HepG2 (cell line): ENCODE results near the gene MXI1. TPM values are rescaled to one million over a fixed set of nuclear protein-coding genes. Genes with fewer than 3 reads are reported as not detected.

Source experiments
- ATAC-seq: fragments of 200-7000 bp; cut with Tn5 transposase; 3 replicates; pipeline ENCODE4 v1.9.1; 2020; ENCODE audit warnings: mild to moderate bottlenecking, moderate library complexity
- BruUV-seq: library from RNA; stranded (reverse); fragments of 400-500 nt; replicated peaks from 2 replicates; lab custom pipeline; 2021; lab: Mats Ljungman, UMichigan
- CTCF ChIA-PET: fragments of 300-600 bp; formaldehyde crosslinking; extraction: SDS; loops from one replicate; lab custom pipeline; 2021; ENCODE audit warnings: low total read pairs, inconsistent platforms, low intra/inter-chr PET ratio; lab: Yijun Ruan, JAX
- POLR2A ChIA-PET: fragments of 350-600 bp; sonication (Branson Sonifier 250); formaldehyde crosslinking; loops from one replicate; lab custom pipeline; 2020; ENCODE audit warnings: antibody characterized with exemption, inconsistent platforms; lab: Yijun Ruan, JAX
- DNase-seq: peaks from one replicate; pipeline ENCODE4 v3.0.0-alpha.2; 2015; ENCODE audit warnings: low spot score
- FAIRE-seq: peaks from 3 replicates; lab custom pipeline; 2011; peaks lifted over from hg19 to GRCh38; lab: Jason Lieb, UNC
- H2AFZ ChIP-seq: one replicate; pipeline ENCODE4 v1.6.1; 2011; ENCODE audit warnings: low read length, inconsistent platforms
- H3K27ac ChIP-seq: fragments of 300-600 bp; 3 replicates; pipeline ENCODE4 v1.8.0; 2011; ENCODE audit warnings: mixed run types, mild to moderate bottlenecking, mixed read lengths, low read length, inconsistent platforms; ENCODE audit not compliant: insufficient read depth; ENCODE audit errors: extremely low read length
- H3K27me3 ChIP-seq, 2 experiments: fragments of 200-600 bp in 1 of 2; 2 replicates in 1 of 2; 3 replicates in 1 of 2; pipeline versions ENCODE4 v1.6.0 to v1.8.0; 2011; ENCODE audit warnings: low read length in 2 of 2, mild to moderate bottlenecking in 2 of 2, moderate library complexity in 2 of 2, inconsistent platforms in 1 of 2; ENCODE audit not compliant: insufficient read depth in 2 of 2, control insufficient read depth in 1 of 2
- H3K36me3 ChIP-seq, 2 experiments: fragments of 200-600 bp in 1 of 2; replicated peaks in 1 of 2; 2 replicates in 1 of 2; 3 replicates in 1 of 2; pipeline versions ENCODE4 v1.5.1 to v1.8.0; 2011; ENCODE audit warnings: low read length in 2 of 2, inconsistent platforms in 1 of 2; ENCODE audit not compliant: insufficient read depth in 2 of 2, control insufficient read depth in 1 of 2
- H3K4me1 ChIP-seq: 2 replicates; pipeline ENCODE4 v1.5.1; 2012; ENCODE audit warnings: low read length, inconsistent platforms; ENCODE audit not compliant: insufficient read depth
- H3K4me2 ChIP-seq: 2 replicates; pipeline ENCODE4 v1.6.0; 2011; ENCODE audit warnings: low read depth, low read length, inconsistent platforms
- H3K4me3 ChIP-seq, 3 experiments: fragments of 200-600 bp in 1 of 3; sonication (generic), shearing (Covaris generic) in 1 of 3; replicated peaks in 1 of 3; 2 replicates each; pipeline ENCODE4 v1.5.1; 2011 to 2016; ENCODE audit warnings: low read length in 3 of 3, inconsistent platforms in 2 of 3, low read depth in 2 of 3, mild to moderate bottlenecking in 2 of 3, control low read depth in 1 of 3, mixed read lengths in 1 of 3; ENCODE audit not compliant: insufficient read depth in 1 of 3
- H3K79me2 ChIP-seq: one replicate; pipeline ENCODE4 v1.6.1; 2011; ENCODE audit warnings: low read length, inconsistent platforms; ENCODE audit not compliant: insufficient read depth
- H3K9ac ChIP-seq: 2 replicates; pipeline ENCODE4 v1.6.0; 2011; ENCODE audit warnings: mild to moderate bottlenecking, low read depth, low read length, inconsistent platforms; ENCODE audit not compliant: insufficient read depth
- H3K9me3 ChIP-seq: 2 replicates; pipeline ENCODE4 v1.5.1; 2012; ENCODE audit warnings: mild to moderate bottlenecking, low read length
- H4K20me1 ChIP-seq: 2 replicates; pipeline ENCODE4 v1.6.0; 2011; ENCODE audit warnings: inconsistent platforms, mild to moderate bottlenecking, low read length, moderate library complexity; ENCODE audit not compliant: insufficient read depth
- CREB1 ChIP-seq, 2 experiments: fragments of 450-650 bp in 1 of 2; IDR thresholded peaks; 2 replicates each; pipeline ENCODE4 v1.6.1; 2016 to 2017; ENCODE audit warnings: control low read depth in 1 of 2, mild to moderate bottlenecking in 1 of 2, missing compliant biosample characterization in 1 of 2, missing genetic modification characterization in 1 of 2
- HDAC1 ChIP-seq: sonication (generic); formaldehyde crosslinking; IDR thresholded peaks from 2 replicates; pipeline ENCODE4 v1.5.1; 2020; ENCODE audit warnings: mild to moderate bottlenecking, missing genetic modification reagents
- ISX ChIP-seq: sonication (generic); formaldehyde crosslinking; conservative IDR thresholded peaks from 2 replicates; pipeline ENCODE4 v1.5.0; 2020; ENCODE audit warnings: missing genetic modification reagents
- KLF9 ChIP-seq: IDR thresholded peaks from 2 replicates; pipeline ENCODE4 v1.6.1; 2016; ENCODE audit warnings: low read depth
- MTA3 ChIP-seq: sonication (generic); formaldehyde crosslinking; IDR thresholded peaks from 2 replicates; pipeline ENCODE4 v1.4.0; 2020; ENCODE audit warnings: missing genetic modification reagents
- NR2C2 ChIP-seq: sonication (generic); formaldehyde crosslinking; IDR thresholded peaks from 2 replicates; pipeline ENCODE4 v1.4.0; 2020; ENCODE audit warnings: missing genetic modification reagents, mild to moderate bottlenecking, moderate library complexity, borderline replicate concordance
- PHB2 ChIP-seq: fragments of 450-650 bp; IDR thresholded peaks from 2 replicates; pipeline ENCODE4 v1.6.1; 2018; ENCODE audit not compliant: partially characterized antibody
- RAD51 ChIP-seq: fragments of 450-650 bp; IDR thresholded peaks from 2 replicates; pipeline ENCODE4 v1.6.1; 2016; ENCODE audit warnings: borderline replicate concordance
- RORA ChIP-seq: sonication (generic); formaldehyde crosslinking; IDR thresholded peaks from 2 replicates; pipeline ENCODE4 v1.5.0; 2020; ENCODE audit warnings: mild to moderate bottlenecking, missing genetic modification reagents, moderate library complexity
- TEAD3 ChIP-seq: optimal IDR thresholded peaks from 2 replicates; pipeline ENCODE3; 2016; ENCODE audit warnings: borderline replicate concordance
- ZBTB7A ChIP-seq: sonication (generic); formaldehyde crosslinking; IDR thresholded peaks from 2 replicates; pipeline ENCODE4 v1.8.0; 2022; ENCODE audit warnings: mild to moderate bottlenecking, missing genetic modification reagents
- ZFP90 ChIP-seq: sonication (generic); formaldehyde crosslinking; IDR thresholded peaks from 2 replicates; pipeline ENCODE4 v1.8.0; 2022; ENCODE audit warnings: missing genetic modification reagents, mild to moderate bottlenecking, inconsistent platforms, borderline replicate concordance
- ZNF577 ChIP-seq: sonication (generic); formaldehyde crosslinking; IDR thresholded peaks from 2 replicates; pipeline ENCODE4 v1.4.0; 2020; ENCODE audit warnings: mild to moderate bottlenecking, low read depth, missing genetic modification reagents, borderline replicate concordance
- ZNF747 ChIP-seq: sonication (generic); formaldehyde crosslinking; IDR thresholded peaks from 2 replicates; pipeline ENCODE4 v1.8.1; 2023; ENCODE audit warnings: missing genetic modification reagents, mild to moderate bottlenecking, borderline replicate concordance
- ZSCAN30 ChIP-seq: sonication (generic); formaldehyde crosslinking; IDR thresholded peaks from 2 replicates; pipeline ENCODE4 v1.5.0; 2020; ENCODE audit warnings: mild to moderate bottlenecking, missing genetic modification reagents
- WGBS: methylation state at CpG from one replicate; pipeline ENCODE4 v1.1.6; 2017; ENCODE audit warnings: low lambda C conversion rate; 5-methylcytosine and 5-hydroxymethylcytosine counted together
- in situ Hi-C: cut with HindIII; loops from 2 replicates; pipeline ENCODE4 v1.10.0; 2017; ENCODE audit warnings: low pct_unique_long_range_greater_than_20kb; ENCODE audit not compliant: extremely low pct_ligation_motif_present
- intact Hi-C: fragments of 100-400 bp; cut with micrococcal nuclease; formaldehyde crosslinking; loops from one replicate; pipeline ENCODE4 v1.10.0; 2022; ENCODE audit not compliant: unreplicated experiment
- polyA plus RNA-seq, 8 experiments: library from polyadenylated mRNA; depleted of rRNA in 3 of 8; stranded (reverse) in 7 of 8; unstranded in 1 of 8; fragments of >200 nt; fragmentation: Illumina TruSeq in 4 of 8; extraction: Trizol in 4 of 8; gene quantifications; 2 replicates each; pipeline versions ENCODE4 v1.2.1 to v1.2.3, GENCODE V29; 2011 to 2016; ENCODE audit warnings: low read depth in 4 of 8, missing spikeins in 1 of 8, mixed read lengths in 1 of 8; ENCODE audit not compliant: insufficient read depth in 1 of 8
- total RNA-seq, 5 experiments: library from RNA; depleted of rRNA; stranded (reverse); fragments of >200 nt; fragmentation: Illumina TruSeq; extraction: Trizol; gene quantifications; 2 replicates each; pipeline ENCODE4 v1.2.3, GENCODE V29; 2016; ENCODE audit warnings: low read depth in 1 of 5
- TF ChIP-seq, protein P1 (sequence below), 2 experiments: fragments of 450-650 bp in 1 of 2; sonication (generic) in 1 of 2; formaldehyde crosslinking; IDR thresholded peaks; 2 replicates each; pipeline versions ENCODE4 v1.5.0 to v1.8.0; 2020 to 2022; ENCODE audit warnings: mild to moderate bottlenecking in 1 of 2, missing genetic modification reagents in 1 of 2

Gene MXI1
- total and polyA plus RNA-seq, 2 of the 13 experiments (the other 11 are each of a cell fraction or from before 2014, with no cell fraction given), result 6.6 to 22.0 TPM

DNA sequence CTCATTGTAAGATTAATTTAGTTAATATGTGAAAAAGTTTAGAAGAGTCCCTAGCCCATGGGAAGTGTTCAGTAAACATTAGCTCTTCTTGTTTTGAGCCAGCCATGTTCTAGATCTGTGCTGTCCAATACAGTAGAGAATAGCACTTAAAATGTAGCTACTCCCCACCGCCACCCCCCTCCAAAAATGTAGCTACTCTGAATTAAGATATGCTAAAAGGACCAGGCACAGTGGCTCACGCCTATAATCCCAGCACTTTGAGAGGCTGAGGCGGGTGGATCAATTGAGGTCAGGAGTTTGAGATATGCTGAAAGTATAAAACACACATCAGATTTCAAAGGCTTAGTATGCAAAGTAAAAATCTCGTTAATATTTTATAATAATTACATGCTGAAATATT lies 47.3 kb upstream of the MXI1 start:
- H3K27ac ChIP-seq, result no peak overlapping the region
- H3K4me1 ChIP-seq, result no peaks in the 10 kb centered on the region
- ATAC-seq (no peak), FAIRE-seq (no peak), DNase-seq (no peak)
- CTCF ChIA-PET, result no interaction called here
- intact Hi-C loops, result no loop called here
- H3K27me3 ChIP-seq, result peaks cover 3 to 14% of the 10 kb centered on the region in 2 experiments; a peak in 2 of 5 replicates
- 31% methylated on average over 4 of the region's 4 CpGs for WGBS
- H3K4me2 ChIP-seq, result no peak overlapping the region
- H3K9ac ChIP-seq, result no peak overlapping the region
- H3K4me3 ChIP-seq, result no peak overlapping the region
- H3K79me2 ChIP-seq, result no peaks in the 10 kb centered on the region
- TF ChIP-seq ZSCAN30 (CRISPR knock-in tag), result no peak
- TF ChIP-seq ISX (CRISPR knock-in tag), result no peak
- TF ChIP-seq TEAD3 (CRISPR knock-in tag), result no peak
- TF ChIP-seq MTA3 (CRISPR knock-in tag), result no peak
- no peak for TF ChIP-seq CREB1 (IDR thresholded peaks at IDR 0.05)
- TF ChIP-seq CREB1 (CRISPR knock-in tag; IDR thresholded peaks at IDR 0.05), result no peak
- TF ChIP-seq HDAC1, result no peak
- BruUV-seq, result no TSS peak
- in situ Hi-C loops, result no loop called here
- H3K36me3 ChIP-seq, result no peaks in the 10 kb centered on the region
- no peak overlapping the region for H2AFZ ChIP-seq
- no peaks in the 10 kb centered on the region for H3K9me3 ChIP-seq
- no peaks in the 10 kb centered on the region for H4K20me1 ChIP-seq
- POLR2A ChIA-PET, result no interaction called here

DNA sequence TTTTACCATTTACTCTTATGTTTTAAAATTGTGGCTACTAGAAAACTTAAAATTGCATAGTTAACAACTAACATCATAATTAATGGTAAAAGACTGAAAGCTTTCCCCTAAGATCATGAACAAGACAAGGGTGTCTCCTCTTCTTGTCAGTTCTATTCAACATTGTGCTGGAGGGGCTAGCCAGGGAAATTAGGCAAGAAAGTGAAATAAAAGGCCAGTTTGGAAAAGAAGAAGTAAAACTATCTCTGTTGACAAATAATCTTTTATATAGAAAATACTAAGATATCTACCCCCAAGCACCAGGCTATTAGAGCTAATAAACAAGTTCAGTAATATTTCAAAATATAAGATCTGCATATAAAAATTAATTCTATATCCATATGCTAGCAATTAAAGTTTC lies 46.9 kb upstream of the MXI1 start:
- no peaks in the 10 kb centered on the region for H3K4me1 ChIP-seq
- intact Hi-C loops (no loop called here), in situ Hi-C loops (no loop called here)
- H3K4me3 ChIP-seq, result no peak overlapping the region
- H2AFZ ChIP-seq, result no peak overlapping the region
- H3K9me3 ChIP-seq, result no peaks in the 10 kb centered on the region
- no peak overlapping the region for H3K9ac ChIP-seq
- ATAC-seq, result no peak
- no peaks in the 10 kb centered on the region for H3K36me3 ChIP-seq
- FAIRE-seq, result no peak
- H3K4me2 ChIP-seq, result no peak overlapping the region
- no peak overlapping the region for H3K27ac ChIP-seq
- ChIA-PET POLR2A (no interaction called here), CTCF (no interaction called here)
- BruUV-seq, result no TSS peak
- TF ChIP-seq ZNF577 (CRISPR knock-in tag) (no peak), RORA (no peak), KLF9 (CRISPR knock-in tag) (no peak), NR2C2 (CRISPR knock-in tag) (no peak), RAD51 (no peak), ZBTB7A (CRISPR knock-in tag) (no peak), ZNF747 (CRISPR knock-in tag) (no peak), ZFP90 (CRISPR knock-in tag) (no peak), PHB2 (no peak)
- TF ChIP-seq, protein P1, sequence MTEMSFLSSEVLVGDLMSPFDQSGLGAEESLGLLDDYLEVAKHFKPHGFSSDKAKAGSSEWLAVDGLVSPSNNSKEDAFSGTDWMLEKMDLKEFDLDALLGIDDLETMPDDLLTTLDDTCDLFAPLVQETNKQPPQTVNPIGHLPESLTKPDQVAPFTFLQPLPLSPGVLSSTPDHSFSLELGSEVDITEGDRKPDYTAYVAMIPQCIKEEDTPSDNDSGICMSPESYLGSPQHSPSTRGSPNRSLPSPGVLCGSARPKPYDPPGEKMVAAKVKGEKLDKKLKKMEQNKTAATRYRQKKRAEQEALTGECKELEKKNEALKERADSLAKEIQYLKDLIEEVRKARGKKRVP (CRISPR knock-in tag; IDR thresholded peaks at IDR 0.05), result no peak
- no peaks in the 10 kb centered on the region for H4K20me1 ChIP-seq
- H3K27me3 ChIP-seq, result peaks cover 3 to 14% of the 10 kb centered on the region in 2 experiments; a peak in 2 of 5 replicates
- no peak for DNase-seq
- no peaks in the 10 kb centered on the region for H3K79me2 ChIP-seq
